ENCODE data around the gene TMEM72.

TMEM72 gene

DNA sequence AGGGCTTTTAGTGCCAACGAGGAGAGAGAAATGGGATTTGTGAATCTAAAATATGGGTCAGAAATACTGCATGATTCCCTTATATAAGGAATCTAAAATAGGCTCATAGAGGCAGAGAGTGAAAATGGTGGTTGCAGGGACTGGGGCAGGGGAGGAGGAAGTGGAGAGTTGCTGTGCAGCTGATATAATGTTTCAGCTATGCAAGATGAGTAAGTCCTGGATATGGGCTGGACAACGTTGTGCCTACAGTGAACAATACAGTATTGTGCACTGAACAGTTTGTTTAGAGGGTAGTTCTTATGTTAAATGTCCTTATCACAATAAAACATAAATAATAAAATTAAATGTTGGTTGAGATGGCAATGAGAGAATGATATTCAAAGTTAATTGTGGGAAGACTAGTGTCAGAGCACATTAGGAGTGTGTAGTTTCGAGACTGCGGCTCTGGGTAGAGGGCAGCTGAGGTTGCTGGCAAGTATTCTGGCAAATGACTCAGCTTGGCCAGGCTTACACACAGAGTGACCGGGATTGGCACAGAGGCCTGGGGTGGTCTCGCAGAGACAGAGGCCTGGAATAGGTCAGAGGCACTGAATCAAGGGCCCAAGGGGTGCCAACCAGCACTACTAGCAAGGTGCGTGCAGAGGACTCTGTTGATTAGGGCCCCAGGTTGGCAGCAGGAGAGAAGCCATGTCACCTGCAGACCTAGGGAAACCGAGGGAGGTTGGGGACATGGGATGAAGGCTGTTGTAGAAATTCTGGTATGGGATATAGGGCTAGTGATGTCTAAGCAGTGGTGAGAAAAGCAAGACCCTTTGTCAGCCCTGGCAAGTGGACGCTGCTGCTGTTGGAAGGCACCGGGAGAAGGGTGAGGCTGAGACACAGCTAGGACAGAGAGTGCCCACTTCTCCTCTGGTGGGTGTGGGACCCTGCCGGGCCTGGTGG lies 70.3 kb downstream of the TMEM72 start:
- DNase-seq = no peak

- no peak for DNase-seq
Measured at GRCh38 chr10:44982114-44982460, 71.0 kb downstream of the TMEM72 start.

DNA sequence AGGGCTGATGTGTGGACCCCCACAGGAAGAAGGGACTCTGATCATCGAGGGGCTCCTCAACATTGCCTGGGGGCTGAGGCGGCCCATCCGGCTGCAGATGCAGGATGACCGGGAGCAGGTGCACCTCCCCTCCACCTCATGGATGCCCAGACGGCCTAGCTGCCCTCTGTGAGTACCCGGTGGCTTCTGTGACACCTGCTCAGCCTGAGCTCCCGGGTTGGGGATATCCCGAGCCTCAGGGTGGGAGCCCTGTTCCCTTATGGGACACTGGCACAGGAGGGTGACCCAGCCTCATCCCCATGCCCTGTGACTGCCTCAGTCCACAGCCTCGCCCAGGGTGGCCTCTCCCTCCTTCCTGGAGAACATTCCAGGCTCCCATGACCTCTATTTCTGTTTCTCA lies 71.4 kb downstream of the TMEM72 start:
- no peak for DNase-seq

GRCh38 chr10:44983066-44983894 lies 72.1 kb downstream of the TMEM72 start:
- no peak for DNase-seq

- DNase-seq = no peak
Measured at GRCh38 chr10:44983895-44984278, 72.8 kb downstream of the TMEM72 start.

- no peak for DNase-seq
Measured at GRCh38 chr10:44984671-44985101, 73.5 kb downstream of the TMEM72 start.

DNA sequence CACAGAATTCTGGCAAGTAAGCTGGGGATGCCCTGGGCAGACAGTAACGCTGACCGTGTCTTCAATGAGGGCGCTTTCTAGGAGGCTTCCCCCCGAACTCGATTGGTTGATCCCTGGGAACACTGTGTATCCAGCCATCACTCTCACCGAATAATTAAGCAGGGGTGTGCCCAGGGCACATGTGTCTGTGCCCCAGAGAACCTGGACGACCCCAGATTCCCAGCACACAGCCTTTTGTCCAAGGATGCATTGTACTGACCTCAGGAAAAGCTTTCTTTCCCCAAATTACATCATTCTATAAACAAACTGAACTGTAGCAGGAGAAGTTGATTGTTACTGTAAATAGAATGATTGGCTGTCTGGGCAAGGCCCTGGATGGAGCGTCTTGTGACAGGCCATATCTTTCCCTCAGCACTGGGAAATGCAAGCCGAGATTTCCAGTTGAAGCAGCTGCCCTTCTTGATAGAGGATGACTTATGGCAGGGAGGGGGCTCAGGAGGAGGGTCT lies 74.1 kb downstream of the TMEM72 start:
- DNase-seq = no peak

- DNase-seq = no peak
Measured at GRCh38 chr10:44986179-44986578, 75.0 kb downstream of the TMEM72 start.
